GM23248 (cell line): Measurements from ENCODE around the gene DAB1. TPM values are rescaled to one million over a fixed set of nuclear protein-coding genes. Genes with fewer than 3 reads are reported as not detected.

Source experiments
- DNase-seq: peaks from one replicate; pipeline ENCODE4 v3.0.0-alpha.2; 2015
- H2AFZ ChIP-seq: fragments of 200-600 bp; sonication (generic); 2 replicates; pipeline ENCODE4 v1.6.1; 2016; ENCODE audit warnings: antibody characterized with exemption
- H3F3A ChIP-seq: fragments of 200-600 bp; sonication (generic); 2 replicates; pipeline ENCODE4 v1.6.1; 2016; ENCODE audit warnings: mild to moderate bottlenecking, antibody characterized with exemption, mixed run types; ENCODE audit not compliant: insufficient read depth
- H3K27ac ChIP-seq: fragments of 200-600 bp; sonication (generic); 2 replicates; pipeline ENCODE4 v1.5.1; 2016; ENCODE audit warnings: mild to moderate bottlenecking
- H3K27me3 ChIP-seq: fragments of 200-600 bp; sonication (generic); replicated peaks from 2 replicates; pipeline ENCODE4 v1.6.1; 2016; ENCODE audit warnings: mild to moderate bottlenecking; ENCODE audit not compliant: insufficient read depth
- H3K36me3 ChIP-seq: fragments of 200-600 bp; sonication (generic); 2 replicates; pipeline ENCODE4 v1.6.1; 2016; ENCODE audit warnings: low read depth, mild to moderate bottlenecking
- H3K4me1 ChIP-seq: fragments of 200-600 bp; sonication (generic); 2 replicates; pipeline ENCODE4 v1.6.1; 2016; ENCODE audit warnings: mild to moderate bottlenecking; ENCODE audit not compliant: insufficient read depth
- H3K4me2 ChIP-seq: fragments of 200-600 bp; sonication (generic); one replicate; pipeline ENCODE4 v1.6.1; 2016; ENCODE audit warnings: mild to moderate bottlenecking; ENCODE audit not compliant: unreplicated experiment
- H3K4me3 ChIP-seq: fragments of 200-600 bp; sonication (generic); 2 replicates; pipeline ENCODE4 v1.5.1; 2016; ENCODE audit warnings: mild to moderate bottlenecking
- H3K79me2 ChIP-seq: fragments of 200-600 bp; sonication (generic); 2 replicates; pipeline ENCODE4 v1.6.1; 2016; ENCODE audit warnings: mild to moderate bottlenecking; ENCODE audit not compliant: insufficient read depth
- H3K9ac ChIP-seq: fragments of 200-600 bp; sonication (generic); 2 replicates; pipeline ENCODE4 v1.6.1; 2016; ENCODE audit warnings: mild to moderate bottlenecking
- H3K9me2 ChIP-seq: fragments of 200-600 bp; sonication (generic); 2 replicates; pipeline ENCODE4 v1.6.1; 2016; ENCODE audit warnings: mixed run types, mild to moderate bottlenecking, moderate library complexity; ENCODE audit not compliant: insufficient read depth
- H3K9me3 ChIP-seq: fragments of 200-600 bp; sonication (generic); one replicate; pipeline ENCODE4 v1.6.1; 2017; ENCODE audit warnings: low read depth
- H4K20me1 ChIP-seq: fragments of 200-600 bp; sonication (generic); 2 replicates; pipeline ENCODE4 v1.6.0; 2016; ENCODE audit not compliant: insufficient read depth
- EZH2 ChIP-seq: fragments of 200-600 bp; sonication (generic); IDR thresholded peaks from 2 replicates; pipeline ENCODE4 v1.6.1; 2018; ENCODE audit warnings: antibody characterized with exemption, mild to moderate bottlenecking; ENCODE audit not compliant: insufficient read depth, poor library complexity, severe bottlenecking
- EZH2phosphoT487 ChIP-seq: fragments of 200-600 bp; sonication (generic); IDR thresholded peaks from 2 replicates; pipeline ENCODE4 v1.6.1; 2018; ENCODE audit warnings: antibody characterized with exemption, moderate library complexity, mild to moderate bottlenecking, low read depth; ENCODE audit not compliant: insufficient read depth
- WGBS, 2 experiments: methylation state at CpG; one replicate each; pipeline ENCODE4 v1.1.6; 2015 to 2017; ENCODE audit warnings: low lambda C conversion rate in 2 of 2, low coverage in 1 of 2; ENCODE audit errors: missing lambda C conversion rate in 2 of 2; 5-methylcytosine and 5-hydroxymethylcytosine counted together
- in situ Hi-C: fragments of 300-500 bp; cut with MboI; formaldehyde crosslinking; loops from 2 replicates; pipeline ENCODE4 v1.15.0; 2020
- polyA plus RNA-seq: library from polyadenylated mRNA; unstranded; fragments of >200 nt; fragmentation: Nextera tagmentation; extraction: Ambion mirVana; gene quantifications from 2 replicates; pipeline ENCODE4 v1.2.1, GENCODE V29; 2016
- total RNA-seq: library from RNA; depleted of rRNA; stranded (reverse); fragments of >200 nt; shearing (Covaris generic); gene quantifications from 2 replicates; pipeline ENCODE4 v1.2.3, GENCODE V29; 2014

DAB1 gene
- total and polyA plus RNA-seq, 2 experiments from 2014 or later = 0.11 to 0.39 TPM

DNA sequence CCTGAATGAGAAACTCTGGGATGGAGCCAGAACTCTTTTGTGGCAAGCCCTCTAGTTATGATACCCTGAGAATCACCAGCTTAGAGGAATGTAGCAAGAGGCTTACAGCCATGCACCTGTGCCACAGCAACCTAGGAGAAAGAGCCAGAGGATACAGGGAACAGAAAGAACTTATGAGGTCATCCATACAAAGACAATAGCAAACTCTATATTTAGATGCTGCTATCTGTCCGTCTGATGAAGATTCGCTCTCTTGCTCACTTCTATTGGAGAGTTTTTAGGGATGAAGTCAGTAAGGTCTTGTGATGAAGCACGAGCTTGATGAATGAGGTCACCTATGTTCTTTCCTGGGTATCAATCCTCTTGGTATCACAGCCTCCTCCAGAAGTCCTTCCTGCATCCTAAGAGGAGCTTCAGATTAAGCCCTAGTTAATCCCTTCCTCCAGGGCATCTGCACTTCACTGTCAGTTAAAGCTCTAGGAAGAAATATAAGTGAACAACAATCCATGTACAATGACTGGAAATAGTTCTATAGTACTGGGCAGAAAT is 185.6 kb downstream of the DAB1 start:
- TF ChIP-seq EZH2phosphoT487 (no peak), EZH2 (no peak)
- Histone ChIP-seq H3K27ac (no peak overlapping the region), H4K20me1 (no peaks in the 10 kb centered on the region), H2AFZ (no peak overlapping the region), H3K4me2 (no peak overlapping the region), H3F3A (no peaks in the 10 kb centered on the region), H3K4me3 (no peak overlapping the region), H3K4me1 (no peaks in the 10 kb centered on the region), H3K9me3 (no peaks in the 10 kb centered on the region), H3K36me3 (no peaks in the 10 kb centered on the region), H3K9me2 (no peaks in the 10 kb centered on the region), H3K9ac (no peak overlapping the region), H3K79me2 (no peaks in the 10 kb centered on the region), H3K27me3 (no peaks in the 10 kb centered on the region)
- DNase-seq = no peak
- in situ Hi-C loops = no loop called here
- 34 to 41% methylated on average over 3 of the region's 3 CpGs for WGBS, 2 experiments

DNA sequence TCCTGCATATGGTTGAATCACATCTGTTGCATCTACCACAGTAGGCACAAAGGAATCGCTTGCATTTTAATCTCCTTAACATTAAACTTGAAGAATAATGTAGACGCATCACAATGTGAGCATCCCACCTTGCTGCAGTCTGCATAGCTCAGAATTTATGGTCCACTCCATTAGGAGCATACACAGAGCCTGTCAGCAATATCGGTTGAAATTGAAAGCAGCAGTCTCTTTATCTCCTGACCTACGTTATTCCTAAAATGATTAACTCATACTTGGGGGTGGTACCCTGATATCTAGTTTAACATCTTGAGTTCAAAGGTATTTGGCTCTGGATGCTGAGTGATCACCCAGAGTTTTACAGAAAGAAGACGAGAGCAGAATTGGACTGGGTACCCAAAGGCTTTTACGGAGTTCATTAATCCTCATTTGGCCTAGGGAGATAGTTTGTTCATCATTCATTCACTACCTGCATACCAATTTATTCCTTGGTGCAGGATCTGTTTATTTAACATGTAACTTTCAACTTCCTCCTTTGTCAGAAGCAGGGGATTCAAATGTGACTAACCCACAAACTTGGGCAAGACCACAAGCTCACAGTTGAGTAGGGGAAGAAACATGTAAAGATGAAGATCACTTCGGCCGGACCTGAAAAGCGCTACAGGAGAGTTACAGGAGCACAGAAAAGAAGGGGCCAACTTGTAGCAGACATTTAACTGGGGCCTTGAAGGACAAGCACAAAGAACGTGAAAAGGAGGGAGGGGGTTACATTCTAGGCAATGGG is 187.9 kb downstream of the DAB1 start:
- TF ChIP-seq EZH2phosphoT487 (no peak), EZH2 (no peak)
- Histone ChIP-seq H3K9me3 (no peaks in the 10 kb centered on the region), H3K9ac (no peak overlapping the region), H3K4me1 (no peaks in the 10 kb centered on the region), H3K9me2 (no peaks in the 10 kb centered on the region), H3K36me3 (no peaks in the 10 kb centered on the region), H3F3A (no peaks in the 10 kb centered on the region), H4K20me1 (no peaks in the 10 kb centered on the region), H3K27ac (no peak overlapping the region), H3K4me2 (no peak overlapping the region), H3K4me3 (no peak overlapping the region), H3K27me3 (no peaks in the 10 kb centered on the region), H3K79me2 (no peaks in the 10 kb centered on the region), H2AFZ (no peak overlapping the region)
- in situ Hi-C loops = no loop called here
- no peak for DNase-seq
- WGBS, 2 experiments = 53 to 60% methylated on average over 10 of the region's 10 CpGs

DNA sequence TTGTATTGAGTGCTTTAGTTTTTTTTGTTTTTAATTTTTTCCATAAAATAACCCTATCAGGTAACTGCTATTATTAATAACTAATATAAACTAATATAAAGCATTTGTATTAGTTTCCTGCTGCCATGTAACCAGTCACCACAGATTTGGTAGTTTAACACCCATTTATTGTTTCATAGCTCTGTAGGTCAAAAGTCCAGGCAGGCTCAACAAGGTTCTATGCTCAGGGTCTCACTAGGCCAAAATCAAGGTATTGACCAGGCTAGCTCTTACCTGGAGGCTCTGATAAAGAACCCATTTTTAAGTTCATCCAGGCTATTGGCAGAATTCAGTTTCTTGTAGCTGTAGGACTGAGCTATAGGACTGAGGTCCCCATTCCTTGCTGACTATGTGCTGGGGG is 189.4 kb downstream of the DAB1 start:
- no peak overlapping the region for H3K9ac ChIP-seq
- no peak overlapping the region for H3K27ac ChIP-seq
- no peaks in the 10 kb centered on the region for H3K36me3 ChIP-seq
- H2AFZ ChIP-seq = no peak overlapping the region
- no peaks in the 10 kb centered on the region for H3F3A ChIP-seq
- no peaks in the 10 kb centered on the region for H4K20me1 ChIP-seq
- H3K27me3 ChIP-seq = no peaks in the 10 kb centered on the region
- H3K9me3 ChIP-seq = no peaks in the 10 kb centered on the region
- TF ChIP-seq EZH2 (no peak), EZH2phosphoT487 (no peak)
- in situ Hi-C loops = no loop called here
- H3K4me1 ChIP-seq = no peaks in the 10 kb centered on the region
- DNase-seq = no peak
- H3K9me2 ChIP-seq = no peaks in the 10 kb centered on the region
- H3K4me2 ChIP-seq = no peak overlapping the region
- H3K79me2 ChIP-seq = no peaks in the 10 kb centered on the region
- H3K4me3 ChIP-seq = no peak overlapping the region

DNA sequence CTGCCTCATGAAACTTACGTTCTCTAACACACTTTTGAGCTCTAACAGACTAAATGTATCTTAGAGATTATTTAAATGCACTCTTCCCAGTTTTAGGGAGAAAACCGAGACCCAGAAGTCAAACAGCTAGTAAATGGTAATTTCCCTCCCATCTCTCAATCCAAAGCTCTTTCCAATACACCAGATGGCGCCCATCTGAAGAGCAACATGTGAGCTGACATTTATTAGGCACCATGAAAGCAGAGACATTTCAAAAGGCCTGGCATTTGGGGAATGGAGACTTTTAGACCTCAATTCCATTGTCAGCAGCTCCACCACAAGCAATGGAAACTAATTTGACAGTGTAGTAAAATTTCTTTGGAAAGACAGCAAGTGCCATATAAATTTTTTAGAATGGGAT is 191.4 kb downstream of the DAB1 start:
- H3K4me2 ChIP-seq = no peak overlapping the region
- no peak overlapping the region for H3K27ac ChIP-seq
- no peaks in the 10 kb centered on the region for H3K27me3 ChIP-seq
- peak; percentile 10 for DNase-seq
- H3K79me2 ChIP-seq = no peaks in the 10 kb centered on the region
- no peaks in the 10 kb centered on the region for H3K9me3 ChIP-seq
- no peaks in the 10 kb centered on the region for H3F3A ChIP-seq
- H3K9ac ChIP-seq = no peak overlapping the region
- H3K36me3 ChIP-seq = no peaks in the 10 kb centered on the region
- H4K20me1 ChIP-seq = no peaks in the 10 kb centered on the region
- no peak overlapping the region for H3K4me3 ChIP-seq
- in situ Hi-C loops = no loop called here
- no peaks in the 10 kb centered on the region for H3K4me1 ChIP-seq
- H3K9me2 ChIP-seq = no peaks in the 10 kb centered on the region
- TF ChIP-seq EZH2 = no peak
- no peak for TF ChIP-seq EZH2phosphoT487
- no peak overlapping the region for H2AFZ ChIP-seq
- 37 to 41% methylated on average over 3 of the region's 3 CpGs for WGBS, 2 experiments

DNA sequence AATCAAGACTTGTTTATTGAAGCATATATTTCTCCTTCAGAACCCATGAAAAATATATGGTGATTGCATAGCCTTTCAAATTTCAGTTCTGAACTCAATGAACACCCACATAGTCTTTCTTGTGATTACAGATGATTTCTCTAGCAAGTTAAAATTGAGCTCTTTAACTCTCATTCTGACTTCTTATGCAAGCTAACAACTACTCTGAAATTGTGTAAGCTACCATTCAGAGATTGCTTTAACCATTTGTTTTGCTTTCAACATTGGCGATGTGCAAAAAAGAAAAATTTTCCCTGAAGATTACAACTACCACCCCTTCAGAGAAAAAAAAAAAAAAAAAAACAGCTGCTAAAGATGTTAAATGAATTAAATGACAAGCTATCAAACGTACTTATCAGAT is 193.9 kb downstream of the DAB1 start:
- Histone ChIP-seq H4K20me1 (no peaks in the 10 kb centered on the region), H3K4me1 (no peaks in the 10 kb centered on the region), H3K9ac (no peak overlapping the region), H3K27ac (no peak overlapping the region), H3K36me3 (no peaks in the 10 kb centered on the region), H3K4me2 (no peak overlapping the region), H3F3A (no peaks in the 10 kb centered on the region), H3K4me3 (no peak overlapping the region), H3K9me2 (no peaks in the 10 kb centered on the region), H3K79me2 (no peaks in the 10 kb centered on the region), H2AFZ (no peak overlapping the region), H3K27me3 (no peaks in the 10 kb centered on the region), H3K9me3 (no peaks in the 10 kb centered on the region)
- no peak for DNase-seq
- in situ Hi-C loops = no loop called here
- WGBS, 2 experiments = 33 to 34% methylated on average over 2 of the region's 2 CpGs
- TF ChIP-seq EZH2phosphoT487 (no peak), EZH2 (no peak)
